ENCODE measurements around the gene ANKFN1. TPM values are rescaled to one million over a fixed set of nuclear protein-coding genes. Genes with fewer than 3 reads are reported as not detected.

ANKFN1 gene
- total and polyA plus RNA-seq, 2 of the 13 experiments (the other 11 are each of a cell fraction or from before 2014, with no cell fraction given): not detected

DNA sequence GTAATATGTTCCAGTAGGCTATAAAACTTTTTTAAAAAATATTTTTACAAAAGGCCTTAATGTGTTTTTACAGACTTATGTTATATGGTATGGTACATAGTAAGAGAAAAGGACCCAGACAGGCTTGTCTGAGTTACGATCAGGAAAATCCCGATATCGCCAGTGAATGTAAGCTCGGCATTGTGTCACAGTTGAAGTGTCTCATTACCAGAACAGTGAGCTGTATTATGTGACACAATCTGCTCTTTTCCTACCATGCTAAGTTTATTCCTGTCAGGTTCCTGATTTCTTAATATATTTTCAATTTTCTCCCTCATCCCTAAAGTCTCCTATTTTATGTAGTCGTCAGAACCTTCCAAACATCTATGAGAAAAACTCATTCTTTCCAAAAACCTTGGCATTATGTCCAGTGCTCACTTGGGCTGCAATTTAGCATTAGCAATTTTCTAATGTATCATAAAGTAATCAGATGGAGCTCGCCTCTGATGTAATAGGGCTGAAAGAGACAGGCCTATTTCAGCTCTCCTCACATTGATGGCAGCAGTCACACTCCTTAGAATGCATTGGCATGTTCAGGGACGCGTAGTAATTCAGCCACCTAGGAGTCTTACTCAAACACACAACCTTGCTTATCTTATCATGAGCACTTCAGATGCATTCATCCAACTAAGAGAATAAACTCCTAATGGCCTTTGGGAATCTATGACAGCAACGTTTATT is 292.6 kb downstream of the ANKFN1 start:
- in situ Hi-C loops (cut with HindIII; ENCODE audit: extremely low pct_ligation_motif_present, low pct_unique_long_range_greater_than_20kb) (no loop called here), intact Hi-C loops (cut with micrococcal nuclease; ENCODE audit: unreplicated experiment) (no loop called here)
- Histone ChIP-seq H3K9me3 (ENCODE audit: low read length) (no peaks in the 10 kb centered on the region), H3K4me3 (replicated peaks in 1 of 3; ENCODE audit: insufficient read depth in 1 of 3, low read depth in 2 of 3, low read length in 3 of 3) (no peak overlapping the region), H4K20me1 (ENCODE audit: insufficient read depth, low read length) (no peaks in the 10 kb centered on the region), H3K9ac (ENCODE audit: insufficient read depth, low read depth, low read length) (no peak overlapping the region), H3K36me3 (replicated peaks in 1 of 2; ENCODE audit: control insufficient read depth in 1 of 2, insufficient read depth in 2 of 2, low read length in 2 of 2) (no peaks in the 10 kb centered on the region), H3K4me2 (ENCODE audit: low read depth, low read length) (no peak overlapping the region), H3K27me3 (ENCODE audit: control insufficient read depth in 1 of 2, insufficient read depth in 2 of 2, low read length in 2 of 2) (peaks cover 0 to 9% of the 10 kb centered on the region in 2 experiments; a peak in 2 of 5 replicates), H3K27ac (ENCODE audit: extremely low read length, insufficient read depth, low read length) (no peak overlapping the region), H3K79me2 (ENCODE audit: insufficient read depth, low read length) (no peaks in the 10 kb centered on the region), H2AFZ (ENCODE audit: low read length) (no peak overlapping the region), H3K4me1 (ENCODE audit: insufficient read depth, low read length) (no peaks in the 10 kb centered on the region)
- BruUV-seq (replicated peaks): no TSS peak
- TF ChIP-seq, protein P1, sequence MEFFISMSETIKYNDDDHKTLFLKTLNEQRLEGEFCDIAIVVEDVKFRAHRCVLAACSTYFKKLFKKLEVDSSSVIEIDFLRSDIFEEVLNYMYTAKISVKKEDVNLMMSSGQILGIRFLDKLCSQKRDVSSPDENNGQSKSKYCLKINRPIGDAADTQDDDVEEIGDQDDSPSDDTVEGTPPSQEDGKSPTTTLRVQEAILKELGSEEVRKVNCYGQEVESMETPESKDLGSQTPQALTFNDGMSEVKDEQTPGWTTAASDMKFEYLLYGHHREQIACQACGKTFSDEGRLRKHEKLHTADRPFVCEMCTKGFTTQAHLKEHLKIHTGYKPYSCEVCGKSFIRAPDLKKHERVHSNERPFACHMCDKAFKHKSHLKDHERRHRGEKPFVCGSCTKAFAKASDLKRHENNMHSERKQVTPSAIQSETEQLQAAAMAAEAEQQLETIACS (CRISPR knock-in tag; IDR thresholded peaks at IDR 0.05): no peak
- TF ChIP-seq SOX6 (IDR thresholded peaks at IDR 0.05): no peak
- TF ChIP-seq SOX6 (CRISPR knock-in tag; IDR thresholded peaks at IDR 0.05): no peak
- TF ChIP-seq KLF11 (CRISPR knock-in tag; IDR thresholded peaks at IDR 0.05): no peak
- TF ChIP-seq, protein P2, sequence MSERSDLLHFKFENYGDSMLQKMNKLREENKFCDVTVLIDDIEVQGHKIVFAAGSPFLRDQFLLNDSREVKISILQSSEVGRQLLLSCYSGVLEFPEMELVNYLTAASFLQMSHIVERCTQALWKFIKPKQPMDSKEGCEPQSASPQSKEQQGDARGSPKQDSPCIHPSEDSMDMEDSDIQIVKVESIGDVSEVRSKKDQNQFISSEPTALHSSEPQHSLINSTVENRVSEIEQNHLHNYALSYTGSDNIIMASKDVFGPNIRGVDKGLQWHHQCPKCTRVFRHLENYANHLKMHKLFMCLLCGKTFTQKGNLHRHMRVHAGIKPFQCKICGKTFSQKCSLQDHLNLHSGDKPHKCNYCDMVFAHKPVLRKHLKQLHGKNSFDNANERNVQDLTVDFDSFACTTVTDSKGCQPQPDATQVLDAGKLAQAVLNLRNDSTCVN (CRISPR knock-in tag; IDR thresholded peaks at IDR 0.05; ENCODE audit: borderline replicate concordance): no peak
- TF ChIP-seq NCOA1 (CRISPR knock-in tag; IDR thresholded peaks at IDR 0.05): no peak
- no peak for TF ChIP-seq CBX1 (IDR thresholded peaks at IDR 0.05; ENCODE audit: low read depth)
- WGBS (ENCODE audit: low lambda C conversion rate): 3% methylated on average over 9 of the region's 9 CpGs
- ChIA-PET POLR2A (no interaction called here), CTCF (ENCODE audit: low intra/inter-chr PET ratio, low total read pairs) (no interaction called here)
- FAIRE-seq: no peak
- ATAC-seq: no peak
- DNase-seq (ENCODE audit: low spot score): no peak

All from HepG2 (cell line).